HG03575 (cell line): ENCODE measurements around the gene CRIM1.

ENCODE experiments used
- ATAC-seq: cut with Tn5 transposase; IDR thresholded peaks from one replicate; pipeline ENCODE4 v1.9.1; 2021; ENCODE audit not compliant: unreplicated experiment, insufficient number of reproducible peaks, low FRiP score; ENCODE audit errors: extremely low read depth

The CRIM1 gene

GRCh38 chr2:36444216-36444936 lies 88.8 kb downstream of the CRIM1 start:
- ATAC-seq, result no peak

GRCh38 chr2:36445185-36445866 lies 89.7 kb downstream of the CRIM1 start:
- no peak for ATAC-seq

DNA sequence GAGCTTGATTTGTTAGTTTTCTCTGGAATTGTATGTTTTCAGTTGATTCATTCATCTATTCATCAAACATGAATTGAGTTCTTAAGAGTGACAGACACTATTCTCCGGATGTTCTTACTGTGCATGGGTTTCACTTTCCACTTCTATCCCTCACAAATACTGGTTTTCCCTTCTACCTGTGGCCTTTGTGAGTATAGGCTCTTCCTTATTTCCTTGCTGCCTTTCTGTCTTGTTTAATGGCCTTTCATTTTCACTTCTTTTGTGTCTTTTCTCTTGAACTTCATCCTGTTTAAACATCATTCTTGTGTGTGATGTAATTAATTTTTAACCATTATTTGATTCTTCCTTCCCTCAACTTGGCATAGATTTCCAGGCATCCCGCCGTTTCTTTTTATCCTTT lies 90.7 kb downstream of the CRIM1 start:
- ATAC-seq, result no peak

DNA sequence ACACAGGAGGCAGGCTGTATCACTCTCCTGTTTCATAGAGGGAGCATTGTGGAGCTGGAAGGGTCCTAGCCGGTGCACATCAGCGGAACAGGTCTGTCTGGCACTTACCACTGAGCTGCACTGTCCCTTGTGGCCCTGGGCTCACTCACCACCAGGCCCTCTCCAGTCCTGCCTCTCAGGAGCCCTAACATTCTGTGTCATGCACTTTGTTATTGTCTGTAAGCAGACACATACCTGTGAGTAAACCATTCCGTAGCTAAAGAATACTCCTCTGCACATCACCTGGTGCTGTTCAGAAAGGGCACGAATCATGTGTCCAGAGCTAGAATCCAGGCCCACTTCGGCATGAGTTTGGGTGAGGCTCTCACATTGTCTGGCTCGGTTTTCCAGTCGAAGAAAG lies 93.6 kb downstream of the CRIM1 start:
- no peak for ATAC-seq

DNA sequence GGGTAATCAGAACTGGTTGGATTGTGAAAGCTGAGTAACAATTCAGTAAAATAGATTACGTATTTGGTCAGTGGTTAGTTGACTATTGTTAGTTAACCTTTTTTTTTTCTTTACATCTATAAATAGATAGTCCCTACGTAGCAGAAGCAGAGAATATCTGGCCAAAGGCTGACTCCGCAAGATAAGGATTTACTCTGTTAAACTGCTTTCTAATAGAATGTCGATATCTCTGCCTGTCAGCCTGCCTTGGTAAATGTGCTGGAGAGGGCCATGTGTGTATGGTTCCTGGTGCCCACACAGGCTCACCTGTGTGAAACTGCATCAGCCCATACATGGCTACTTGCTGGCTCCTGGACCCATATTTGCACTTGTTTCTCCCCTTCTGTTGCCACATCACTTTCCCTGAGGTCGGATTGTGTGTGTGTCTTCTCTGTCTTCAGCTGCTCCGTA lies 94.4 kb downstream of the CRIM1 start:
- ATAC-seq, result no peak

DNA sequence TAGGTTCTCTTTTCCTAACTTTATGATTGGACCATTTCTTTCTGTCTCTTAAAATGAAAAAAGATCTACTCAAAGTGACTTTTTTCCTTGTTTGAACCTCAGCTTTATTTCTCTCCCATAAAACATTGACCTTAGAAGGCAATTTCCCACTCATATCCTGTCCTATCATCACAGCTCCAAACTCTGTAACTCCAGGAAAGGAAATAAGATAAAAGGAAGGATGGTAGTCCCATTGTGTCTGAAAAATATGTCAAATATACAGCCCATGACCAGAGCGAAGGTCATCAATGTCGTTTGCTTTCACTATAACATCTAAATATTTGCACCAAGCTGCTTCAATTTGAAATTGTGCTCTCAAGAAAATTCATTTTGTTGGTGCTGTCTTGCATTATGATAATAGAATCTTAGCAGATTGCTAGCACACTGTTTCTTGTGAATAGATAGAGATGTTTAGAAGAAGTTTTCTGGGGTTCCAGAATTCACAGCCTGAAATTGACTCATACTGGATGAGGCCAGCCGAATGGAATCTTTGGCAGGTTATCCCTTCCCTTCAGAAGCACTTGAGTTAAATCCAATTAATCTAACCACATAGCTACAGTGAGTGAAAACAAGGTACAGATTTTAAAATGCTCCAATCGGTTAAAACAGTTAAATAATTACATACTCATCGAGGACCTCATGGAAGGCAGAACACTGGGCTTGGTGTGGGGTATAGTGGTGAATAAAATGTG lies 95.1 kb downstream of the CRIM1 start:
- ATAC-seq, result no peak

DNA sequence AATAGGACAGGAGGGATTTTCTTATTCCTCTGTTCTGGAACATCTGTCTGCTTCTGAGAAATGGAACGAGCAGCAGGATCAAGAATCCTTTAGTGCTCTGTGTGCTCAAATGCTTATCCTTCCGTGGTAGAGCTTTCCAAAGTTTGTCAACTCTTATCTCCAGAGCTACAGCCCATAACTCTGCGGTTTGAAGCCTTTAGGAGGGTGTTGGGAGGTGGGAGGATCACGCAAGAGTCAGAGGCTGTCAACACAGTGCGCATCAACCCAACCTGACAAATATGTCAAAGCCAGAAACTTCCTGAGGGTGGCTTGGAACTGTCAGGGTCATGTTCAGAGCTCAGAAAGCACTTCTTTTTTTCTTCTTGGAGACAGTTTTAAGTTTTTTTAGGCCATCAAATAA lies 95.9 kb downstream of the CRIM1 start:
- no peak for ATAC-seq

DNA sequence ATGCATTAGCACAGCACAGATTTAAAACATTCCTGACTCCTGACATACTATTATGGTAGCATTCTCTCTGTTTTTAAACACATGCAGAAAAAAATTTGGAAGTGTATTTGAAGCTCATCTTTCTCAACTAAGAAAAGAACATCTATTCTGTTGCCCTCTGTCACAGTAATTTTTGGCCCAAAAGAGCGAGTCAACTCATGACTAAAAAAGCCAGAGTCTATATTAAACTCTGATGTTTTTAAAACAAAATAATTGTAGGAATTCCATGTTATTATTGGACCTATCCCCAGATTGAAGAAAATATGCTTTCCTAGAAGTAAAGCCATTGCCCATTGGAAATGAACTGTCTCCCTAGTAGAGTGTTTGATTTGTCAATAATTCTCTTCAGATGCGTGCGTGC lies 96.7 kb downstream of the CRIM1 start:
- no peak for ATAC-seq

DNA sequence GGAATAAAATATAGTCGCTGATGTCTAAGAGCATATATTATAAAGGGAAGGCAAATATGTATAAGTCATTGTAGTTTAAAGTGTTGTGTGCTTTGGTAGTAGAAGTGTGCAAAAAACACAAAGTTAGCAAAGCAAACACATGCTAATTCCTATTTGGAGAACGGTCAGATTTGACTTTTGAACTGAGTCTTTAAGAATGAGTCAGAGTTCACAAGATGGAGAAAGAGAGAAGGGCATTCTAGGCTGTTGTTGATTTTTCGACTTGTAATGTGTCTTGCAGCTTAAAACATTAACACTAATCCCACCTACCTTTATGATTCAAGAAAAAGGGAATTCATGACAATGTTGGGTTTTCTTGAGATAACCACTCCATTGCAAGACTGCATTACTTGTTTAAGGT lies 98.1 kb downstream of the CRIM1 start:
- no peak for ATAC-seq

DNA sequence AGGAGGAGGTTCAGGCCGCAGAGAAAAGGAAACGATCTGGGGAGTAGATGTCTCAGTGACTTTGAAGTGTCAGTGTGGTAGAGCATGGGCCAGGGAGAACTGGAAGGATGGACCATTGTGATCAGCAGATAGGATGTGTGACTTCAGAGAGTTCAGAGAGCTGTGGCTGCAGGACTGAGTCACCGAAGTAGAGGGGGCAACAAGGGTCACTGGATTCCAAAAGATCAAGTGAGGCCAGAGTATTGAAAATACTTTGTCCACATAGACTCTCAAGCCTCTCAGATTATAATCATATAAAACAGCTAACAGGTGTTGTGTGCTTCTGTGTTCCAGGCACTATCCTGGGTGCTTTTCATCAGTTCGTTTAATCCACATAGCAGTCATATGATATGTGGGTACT lies 99.4 kb downstream of the CRIM1 start:
- ATAC-seq, result no peak

- ATAC-seq, result no peak
Measured at GRCh38 chr2:36455788-36456187, 100.2 kb downstream of the CRIM1 start.

GRCh38 chr2:36456227-36457175 lies 100.9 kb downstream of the CRIM1 start:
- no peak for ATAC-seq

DNA sequence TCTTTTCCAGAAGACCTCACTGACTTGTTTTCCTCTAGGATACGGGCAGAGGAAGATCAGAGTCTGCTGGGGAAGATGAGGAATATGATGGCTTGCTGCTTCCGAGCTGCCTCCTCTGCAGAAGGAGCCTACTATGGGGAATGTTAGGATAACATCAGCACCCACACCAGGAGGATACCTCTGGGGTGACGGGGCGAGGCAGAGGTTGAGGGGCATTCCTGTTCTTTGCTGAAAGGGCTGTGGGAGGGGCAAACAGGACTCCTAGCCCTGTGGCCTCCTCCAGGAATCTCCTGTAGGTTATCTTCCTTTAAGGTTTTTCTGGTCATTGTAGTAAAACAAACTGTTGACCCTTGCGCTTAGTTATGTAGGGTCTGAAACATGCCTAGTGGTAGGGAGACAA lies 102.5 kb downstream of the CRIM1 start:
- ATAC-seq, result no peak

DNA sequence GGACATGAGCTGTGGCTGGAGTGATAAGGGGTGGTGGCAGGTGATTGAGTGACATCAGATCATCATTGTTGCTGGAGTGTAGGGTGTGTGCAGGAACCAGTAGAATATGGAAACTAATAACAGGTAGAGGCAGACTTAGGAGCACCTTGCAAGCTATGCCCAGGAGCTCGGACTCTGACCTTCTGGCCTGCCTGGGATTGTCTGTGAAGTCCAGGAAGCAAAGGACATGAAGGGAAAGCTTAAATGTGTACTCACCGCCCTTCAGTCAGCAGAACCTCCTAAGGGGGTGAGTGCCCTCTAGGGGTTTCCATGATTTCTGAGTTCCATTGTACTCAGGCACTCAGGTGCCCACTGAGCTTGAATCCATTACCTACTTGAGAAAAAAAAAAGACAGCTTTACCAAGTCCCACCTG lies 104.2 kb downstream of the CRIM1 start:
- no peak for ATAC-seq

DNA sequence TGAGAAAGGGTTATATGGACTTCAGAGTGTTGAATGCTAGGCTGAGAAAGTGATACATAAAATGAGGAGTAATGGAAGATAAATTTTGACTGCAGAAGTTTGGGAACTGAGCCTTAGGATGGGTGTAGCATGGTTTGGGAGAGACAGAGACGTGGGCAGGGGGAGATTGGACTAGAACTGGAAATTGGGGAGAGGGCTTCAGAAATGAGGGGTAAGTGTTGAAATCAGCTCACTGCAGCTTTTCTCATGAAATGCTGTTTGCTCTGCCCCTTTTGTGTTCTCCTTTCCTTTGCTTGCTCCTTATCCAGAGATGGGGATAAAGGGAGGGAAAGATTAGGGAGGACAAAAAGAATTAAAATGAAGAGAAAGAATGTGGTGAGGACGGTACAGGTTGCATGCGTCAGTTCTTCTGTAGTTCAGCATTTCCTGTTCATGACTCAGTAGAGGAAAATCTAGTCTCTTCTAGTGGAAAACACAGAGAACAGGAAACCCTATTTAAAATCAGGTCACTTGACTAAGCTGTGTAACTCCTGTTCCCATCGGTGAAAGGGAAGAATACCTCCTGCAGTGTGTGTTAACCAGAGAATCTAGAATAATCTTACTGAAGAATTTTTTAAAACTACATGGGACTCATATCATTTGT lies 105.6 kb downstream of the CRIM1 start:
- ATAC-seq, result no peak

GRCh38 chr2:36462311-36462935 lies 106.8 kb downstream of the CRIM1 start:
- ATAC-seq, result no peak

DNA sequence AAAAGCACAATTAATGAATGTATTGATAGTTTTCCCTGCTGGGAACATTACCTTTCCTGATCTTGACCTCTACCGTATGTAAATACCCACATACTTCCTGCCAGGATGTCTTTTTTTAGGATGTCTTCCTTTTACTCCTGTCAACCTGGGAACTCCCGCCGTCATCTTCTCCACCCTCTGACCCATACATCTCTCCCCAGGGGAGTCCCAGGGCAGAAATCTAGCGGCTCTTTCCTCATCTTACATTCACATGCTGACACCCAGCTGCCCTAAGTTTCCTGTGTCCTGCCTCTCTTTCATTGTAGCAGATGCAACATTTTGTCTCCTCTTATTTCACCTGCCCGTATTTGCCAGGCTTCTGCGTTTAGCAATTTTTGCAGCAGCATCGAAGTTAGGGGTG lies 107.8 kb downstream of the CRIM1 start:
- no peak for ATAC-seq

GRCh38 chr2:36464006-36464721 lies 108.6 kb downstream of the CRIM1 start:
- ATAC-seq, result no peak
